PC-9 (cell line): ENCODE data around the gene VAV2. TPM values are rescaled to one million over a fixed set of nuclear protein-coding genes. Genes with fewer than 3 reads are reported as not detected.
A peak's percentile ranks its signal among the peaks of the same experiment; 100 is the strongest.

Experiments used
- BruUV-seq: library from RNA; stranded (reverse); fragments of 400-500 nt; replicated peaks from 2 replicates; lab custom pipeline; 2021; lab: Mats Ljungman, UMichigan
- CTCF ChIA-PET: fragments of 300-600 bp; sonication (Branson Sonifier 250); formaldehyde crosslinking; loops from one replicate; lab custom pipeline; 2022; ENCODE audit warnings: antibody characterized with exemption; lab: Charles Lee
- POLR2A ChIA-PET: fragments of 300-600 bp; sonication (Branson Sonifier 250); formaldehyde crosslinking; loops from one replicate; lab custom pipeline; 2022; ENCODE audit warnings: antibody characterized with exemption; ENCODE audit not compliant: unreplicated experiment; lab: Charles Lee
- DNase-seq, 2 experiments: peaks; one replicate each; pipeline versions ENCODE4 v3.0.0 to v3.0.0-alpha.2; 2015 to 2022; ENCODE audit warnings: mixed read lengths in 1 of 2
- H2AFZ ChIP-seq: fragments of 200-600 bp; sonication (generic); 2 replicates; pipeline ENCODE4 v1.8.1; 2017; ENCODE audit warnings: antibody characterized with exemption
- H3F3A ChIP-seq: fragments of 200-600 bp; sonication (generic); 2 replicates; pipeline ENCODE4 v1.8.1; 2017; ENCODE audit warnings: antibody characterized with exemption, mild to moderate bottlenecking, low read depth; ENCODE audit not compliant: insufficient read depth
- H3K27ac ChIP-seq: fragments of 200-600 bp; sonication (generic); 2 replicates; pipeline ENCODE4 v1.6.1; 2016; ENCODE audit warnings: mixed run types
- H3K27me3 ChIP-seq: fragments of 200-600 bp; sonication (generic); 2 replicates; pipeline ENCODE4 v1.6.1; 2016; ENCODE audit warnings: low read depth, mixed run types; ENCODE audit not compliant: insufficient read depth
- H3K36me3 ChIP-seq: fragments of 200-600 bp; sonication (generic); 2 replicates; pipeline ENCODE4 v1.6.1; 2016; ENCODE audit warnings: low read depth, mixed run types
- H3K4me1 ChIP-seq: fragments of 200-600 bp; sonication (generic); replicated peaks from 2 replicates; pipeline ENCODE4 v1.6.1; 2016; ENCODE audit warnings: mixed run types; ENCODE audit not compliant: insufficient read depth
- H3K4me2 ChIP-seq: fragments of 200-600 bp; sonication (generic); 2 replicates; pipeline ENCODE4 v1.6.1; 2017; ENCODE audit warnings: mixed run types
- H3K4me3 ChIP-seq: fragments of 200-600 bp; sonication (generic); 2 replicates; pipeline ENCODE4 v1.6.1; 2016; ENCODE audit warnings: mixed run types
- H3K79me2 ChIP-seq: fragments of 200-600 bp; sonication (generic); 2 replicates; pipeline ENCODE4 v1.6.1; 2017; ENCODE audit warnings: low read depth, mixed run types
- H3K9me2 ChIP-seq: fragments of 200-600 bp; sonication (generic); 2 replicates; pipeline ENCODE4 v1.8.1; 2017; ENCODE audit warnings: mild to moderate bottlenecking; ENCODE audit not compliant: insufficient read depth
- H3K9me3 ChIP-seq: fragments of 200-600 bp; sonication (generic); 2 replicates; pipeline ENCODE4 v1.8.1; 2016; ENCODE audit warnings: low read depth; ENCODE audit not compliant: insufficient read depth
- H4K20me1 ChIP-seq: fragments of 200-600 bp; sonication (generic); 2 replicates; pipeline ENCODE4 v1.8.1; 2017; ENCODE audit not compliant: insufficient read depth
- CTCF ChIP-seq: fragments of 200-600 bp; sonication (generic); conservative IDR thresholded peaks from 2 replicates; pipeline ENCODE4 v1.6.1; 2017; ENCODE audit warnings: mixed run types, antibody characterized with exemption, mild to moderate bottlenecking, moderate library complexity
- EZH2 ChIP-seq: fragments of 200-600 bp; sonication (generic); IDR thresholded peaks from 2 replicates; pipeline ENCODE4 v1.8.0; 2017; ENCODE audit warnings: antibody characterized with exemption, low read depth
- intact Hi-C: fragments of 100-400 bp; cut with micrococcal nuclease; formaldehyde crosslinking; loops from one replicate; pipeline ENCODE4 v1.10.0; 2022; ENCODE audit not compliant: unreplicated experiment
- total RNA-seq: library from RNA; stranded (reverse); gene quantifications from 2 replicates; pipeline ENCODE4 v1.2.3, GENCODE V29; 2021

VAV2 gene
- total RNA-seq, 1 experiment from 2014 or later = 36.5 TPM

GRCh38 chr9:133730994-133731715 lies 261.0 kb downstream of the VAV2 start:
- no peaks in the 10 kb centered on the region for H3F3A ChIP-seq
- no peaks in the 10 kb centered on the region for H3K9me2 ChIP-seq
- no peak overlapping the region for H3K4me2 ChIP-seq
- TF ChIP-seq EZH2 (no peak), CTCF (no peak)
- H2AFZ ChIP-seq = no peak overlapping the region
- H3K27me3 ChIP-seq = peaks cover 71% of the 10 kb centered on the region
- no peaks in the 10 kb centered on the region for H4K20me1 ChIP-seq
- ChIA-PET CTCF (no interaction called here), POLR2A (no interaction called here)
- no peaks in the 10 kb centered on the region for H3K79me2 ChIP-seq
- H3K36me3 ChIP-seq = no peaks in the 10 kb centered on the region
- no peak for DNase-seq
- intact Hi-C loops = loop anchor here (10.0 kb wide), 1 partner anchor 226 kb away; no protein-coding TSS in a partner anchor
- H3K27ac ChIP-seq = no peak overlapping the region
- H3K4me3 ChIP-seq = no peak overlapping the region
- BruUV-seq = no TSS peak
- H3K4me1 ChIP-seq = no peaks in the 10 kb centered on the region
- H3K9me3 ChIP-seq = no peaks in the 10 kb centered on the region

DNA sequence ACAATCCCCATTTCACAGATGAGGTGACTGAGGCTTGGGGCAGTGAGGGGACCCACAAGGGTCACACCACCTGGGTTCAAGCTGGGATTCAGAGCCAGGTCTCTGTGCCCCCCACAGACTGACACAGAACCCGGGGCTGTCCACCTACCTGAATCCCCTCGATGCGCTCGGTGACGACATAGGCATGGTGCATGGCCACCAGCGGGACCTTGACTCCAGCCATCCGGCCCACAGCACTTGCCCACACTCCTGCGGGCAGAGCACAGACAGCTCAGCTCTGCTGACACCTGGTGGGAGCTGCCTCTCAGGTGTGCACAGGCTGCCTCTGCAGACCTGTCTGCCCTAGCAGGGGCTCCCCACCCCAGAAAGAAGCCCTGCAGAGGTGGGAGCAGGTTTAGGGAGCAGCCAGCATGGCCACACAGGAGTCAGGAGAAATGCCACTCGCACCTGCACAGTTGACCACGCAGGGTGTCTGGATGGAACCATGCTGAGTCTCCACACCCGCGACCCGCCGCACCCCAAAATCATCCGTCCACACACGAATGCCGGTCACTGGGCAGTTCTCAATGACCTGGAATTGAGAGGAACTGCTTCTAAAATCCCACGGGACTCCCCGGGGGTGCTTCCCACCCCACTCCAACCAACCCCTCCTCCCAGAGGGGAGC lies 262.4 kb downstream of the VAV2 start:
- no peaks in the 10 kb centered on the region for H3K9me3 ChIP-seq
- no peaks in the 10 kb centered on the region for H4K20me1 ChIP-seq
- intact Hi-C loops = loop anchor here (10.0 kb wide), 1 partner anchor 225 kb away; no protein-coding TSS in a partner anchor
- H3K4me1 ChIP-seq = no peaks in the 10 kb centered on the region
- TF ChIP-seq CTCF (0 out of 2 replicates have a peak, but pooled peaks have one; percentile 23), EZH2 (no peak)
- no peak overlapping the region for H2AFZ ChIP-seq
- H3F3A ChIP-seq = no peaks in the 10 kb centered on the region
- H3K36me3 ChIP-seq = no peaks in the 10 kb centered on the region
- H3K9me2 ChIP-seq = no peaks in the 10 kb centered on the region
- ChIA-PET CTCF (no interaction called here), POLR2A (no interaction called here)
- no peak for DNase-seq
- no peak overlapping the region for H3K27ac ChIP-seq
- H3K4me3 ChIP-seq = no peak overlapping the region
- peaks cover 77% of the 10 kb centered on the region for H3K27me3 ChIP-seq
- H3K4me2 ChIP-seq = no peak overlapping the region
- no TSS peak for BruUV-seq
- H3K79me2 ChIP-seq = no peaks in the 10 kb centered on the region

DNA sequence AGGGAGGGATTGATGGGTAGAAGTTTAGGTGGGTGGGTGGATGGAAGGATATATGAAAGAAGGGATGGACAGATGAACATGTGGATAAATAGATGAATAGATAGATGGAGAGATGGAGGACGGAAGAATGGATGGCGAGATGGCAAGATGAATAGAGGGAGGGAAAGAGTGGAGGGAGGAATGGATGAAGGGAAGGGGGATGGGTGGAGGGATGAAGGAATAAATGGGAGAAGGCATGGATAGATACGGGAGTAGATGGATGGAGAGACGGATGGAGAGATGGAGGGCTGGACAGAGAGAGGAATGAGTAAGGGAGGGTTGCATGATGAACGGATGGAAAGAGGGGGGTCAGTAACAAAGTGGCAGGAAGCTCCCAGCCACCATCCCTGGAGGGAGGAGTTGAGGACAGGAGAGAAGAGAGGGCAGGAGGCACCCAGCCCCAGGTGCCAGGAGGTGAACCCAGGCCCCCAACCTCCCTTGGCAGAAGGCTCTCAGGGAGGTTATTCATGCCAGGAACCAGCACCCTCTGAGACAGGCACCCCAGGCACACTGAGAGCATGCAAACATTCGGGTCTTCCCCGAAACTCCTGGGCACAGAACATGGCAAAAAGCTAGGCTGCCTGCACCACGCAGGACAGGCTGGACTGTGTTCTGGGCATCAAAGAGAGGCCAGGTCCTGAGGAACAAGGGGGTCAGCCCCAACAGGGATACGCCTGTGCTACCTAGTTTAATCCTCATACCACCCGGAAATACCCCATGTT lies 263.1 kb downstream of the VAV2 start:
- TF ChIP-seq CTCF (no peak), EZH2 (no peak)
- CTCF ChIA-PET = no interaction called here
- Histone ChIP-seq H3K4me3 (no peak overlapping the region), H3K9me2 (no peaks in the 10 kb centered on the region), H3K36me3 (no peaks in the 10 kb centered on the region), H3K4me2 (no peak overlapping the region), H3K79me2 (no peaks in the 10 kb centered on the region), H4K20me1 (no peaks in the 10 kb centered on the region), H3K9me3 (no peaks in the 10 kb centered on the region), H2AFZ (no peak overlapping the region), H3F3A (no peaks in the 10 kb centered on the region), H3K27ac (no peak overlapping the region), H3K27me3 (peaks cover 78% of the 10 kb centered on the region), H3K4me1 (no peaks in the 10 kb centered on the region)
- intact Hi-C loops = no loop called here
- BruUV-seq = no TSS peak
- POLR2A ChIA-PET = no interaction called here
- DNase-seq = no peak
